H1 (cell line): Measurements from ENCODE around the gene FCN2. TPM values are rescaled to one million over a fixed set of nuclear protein-coding genes. Genes with fewer than 3 reads are reported as not detected.

ENCODE experiments used
- CEBPB ChIP-seq: IDR thresholded peaks from 2 replicates; pipeline ENCODE4 v1.6.1; 2012; ENCODE audit warnings: low read depth, low read length
- CREB1 ChIP-seq: IDR thresholded peaks from 2 replicates; pipeline ENCODE4 v1.6.1; 2012; ENCODE audit warnings: inconsistent platforms
- CTBP2 ChIP-seq: IDR thresholded peaks from 2 replicates; pipeline ENCODE4 v1.7.0; 2011; ENCODE audit warnings: borderline replicate concordance, mild to moderate bottlenecking, moderate library complexity, mixed read lengths, low read length; ENCODE audit not compliant: insufficient read depth, insufficient read length
- GABPA ChIP-seq: IDR thresholded peaks from 2 replicates; pipeline ENCODE4 v1.6.1; 2011; ENCODE audit warnings: mild to moderate bottlenecking, low read length, moderate library complexity, borderline replicate concordance; ENCODE audit not compliant: insufficient read depth
- GTF2F1 ChIP-seq: IDR thresholded peaks from 2 replicates; pipeline ENCODE4 v1.6.1; 2012; ENCODE audit warnings: low read depth, low read length, improper control_type of control experiment, borderline replicate concordance
- JUND ChIP-seq: IDR thresholded peaks from 2 replicates; pipeline ENCODE4 v1.6.1; 2011; ENCODE audit warnings: mild to moderate bottlenecking, improper control_type of control experiment, low read length
- polyA plus RNA-seq, 7 experiments: library from polyadenylated mRNA; depleted of rRNA in 3 of 7; stranded (reverse) in 5 of 7; unstranded in 2 of 7; fragments of >200 nt in 5 of 7; fragments of 200-250 nt in 2 of 7; gene quantifications; 1 replicate in 5 of 7; 2 replicates in 1 of 7; 4 replicates in 1 of 7; pipeline versions ENCODE4 v1.2.1 to v1.2.3, GENCODE V29; 2011 to 2013; ENCODE audit warnings: missing spikeins in 2 of 7, mixed read lengths in 2 of 7
- total RNA-seq: library from RNA; stranded (reverse); fragmentation: NEBNext Ultra II Directional; extraction: Animal tissue kit (Norgen Biotek cat#: 25700); gene quantifications from 2 replicates; pipeline ENCODE4 v1.2.1, GENCODE V29; 2021

The FCN2 gene
- total and polyA plus RNA-seq, 2 of the 8 experiments (the other 6 are each of a cell fraction or from before 2014, with no cell fraction given): not detected

DNA sequence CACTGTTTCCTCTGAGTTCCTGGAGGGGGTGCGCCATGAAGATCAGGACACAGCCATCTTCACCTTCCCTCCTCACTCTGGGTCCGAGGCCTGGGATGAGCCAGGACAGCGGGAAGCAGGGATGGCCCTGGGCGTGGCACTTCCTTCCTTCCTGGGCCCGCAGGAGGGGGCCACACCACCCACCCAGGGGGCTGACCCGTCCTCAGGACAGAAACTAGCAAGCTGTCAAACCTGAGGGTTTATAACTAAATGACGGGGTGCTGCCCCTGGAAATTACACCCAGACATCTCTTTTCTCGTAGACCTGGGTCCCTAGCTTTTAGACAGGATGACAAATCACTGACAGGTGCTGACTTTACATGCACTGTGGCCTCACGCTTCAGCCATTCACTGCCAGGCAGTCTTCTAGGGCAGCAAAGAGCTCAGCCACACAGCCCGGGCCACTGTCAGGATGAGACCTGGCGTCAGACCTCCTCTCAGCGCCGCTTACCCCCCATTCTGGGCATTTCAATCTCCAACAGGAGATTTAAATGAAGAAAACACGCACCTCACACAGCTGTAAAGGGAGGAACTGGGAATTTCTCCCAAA is 8.1 kb downstream of the FCN2 start (continued):
- TF ChIP-seq CTBP2 (no peak), GTF2F1 (no peak), GABPA (no peak), CREB1 (no peak), CEBPB (no peak), JUND (no peak)
- TF ChIP-seq, all 59 proteins: peak for 0
